Measurements from ENCODE around the gene CIC.
A peak's percentile ranks its signal among the peaks of the same experiment; 100 is the strongest.

CIC gene

DNA sequence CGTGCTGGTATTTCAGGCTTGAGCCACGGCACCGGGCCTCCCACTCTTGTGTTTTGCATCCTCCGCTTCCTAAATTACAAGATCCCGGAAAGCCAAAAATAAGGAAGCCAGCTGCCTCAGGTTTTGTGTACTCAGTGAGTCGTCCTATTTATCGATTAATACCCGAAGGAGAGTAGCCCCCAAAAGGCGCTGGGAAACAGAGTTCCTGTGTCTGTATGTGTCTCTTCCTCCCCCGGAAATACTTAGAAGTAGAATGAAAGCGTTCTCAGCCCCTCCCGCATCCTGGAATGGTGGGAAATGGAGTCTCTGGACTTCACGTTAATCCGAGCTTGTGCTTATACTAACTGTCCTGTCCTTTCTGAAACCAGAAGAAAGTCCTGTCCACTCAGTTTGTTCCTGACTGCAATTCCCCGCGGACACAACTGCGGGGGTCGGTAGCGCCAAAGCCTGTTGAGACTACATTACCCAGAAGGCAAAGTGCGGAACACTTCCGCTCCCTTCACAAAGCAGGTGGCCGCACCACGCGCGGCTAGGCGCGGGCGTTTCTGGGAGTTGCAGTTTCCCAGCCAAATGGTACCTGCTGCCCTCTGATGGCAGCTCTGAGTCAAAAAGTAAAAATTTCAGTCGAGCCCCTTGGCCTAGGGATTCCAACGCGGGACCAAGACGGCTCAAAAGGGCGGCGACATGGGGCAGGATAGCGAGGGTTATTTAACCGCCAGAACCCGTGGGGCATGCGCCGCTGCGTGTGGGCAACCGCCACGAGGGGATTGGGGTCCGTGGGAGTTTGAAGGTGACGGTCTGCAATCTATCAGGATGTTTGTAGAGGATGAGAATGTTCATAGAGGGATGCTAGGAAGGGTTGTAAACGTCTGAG is 24.5 kb upstream of the CIC start:
- DNase-seq = peak; percentile 96

GRCh38 chr19:42245231-42245630 is 23.8 kb upstream of the CIC start:
- no peak for DNase-seq

DNA sequence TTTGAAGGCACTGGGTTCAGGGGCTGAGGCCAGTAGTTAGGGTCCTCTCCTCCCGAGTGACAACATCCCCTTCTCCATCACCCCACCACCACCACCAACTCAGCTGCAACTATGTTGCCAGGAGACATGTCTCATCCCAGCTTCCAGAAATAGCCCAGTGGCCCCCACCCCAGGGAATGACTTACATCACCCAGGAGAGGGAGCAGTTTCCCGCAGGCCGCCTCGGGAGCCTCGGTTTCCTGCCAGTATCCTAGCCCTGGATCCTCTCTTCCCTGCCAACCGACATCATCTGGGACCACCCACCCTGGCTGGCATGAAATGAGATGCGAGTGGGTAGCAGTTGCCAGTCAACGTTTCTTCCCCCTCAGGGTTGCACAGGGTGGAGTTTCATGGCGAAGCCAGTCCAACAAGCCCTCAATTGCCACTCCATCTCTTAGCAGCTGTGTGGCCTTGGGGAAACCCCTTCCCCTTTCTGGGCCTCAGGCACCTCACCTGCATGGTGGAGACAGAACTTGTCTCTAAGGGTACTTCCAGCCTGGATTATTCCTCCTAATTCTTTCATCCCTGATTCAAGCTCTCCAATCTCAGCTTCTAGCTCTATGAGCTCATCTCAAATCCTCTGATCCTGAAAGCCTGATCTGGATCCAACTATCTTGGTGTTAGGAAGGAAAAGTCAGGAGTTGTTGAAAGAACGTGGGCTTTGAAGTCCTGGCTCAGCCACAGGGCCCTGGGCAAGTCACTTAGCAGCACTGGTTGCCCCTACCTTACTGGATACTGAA is 22.7 kb upstream of the CIC start:
- DNase-seq = no peak

DNA sequence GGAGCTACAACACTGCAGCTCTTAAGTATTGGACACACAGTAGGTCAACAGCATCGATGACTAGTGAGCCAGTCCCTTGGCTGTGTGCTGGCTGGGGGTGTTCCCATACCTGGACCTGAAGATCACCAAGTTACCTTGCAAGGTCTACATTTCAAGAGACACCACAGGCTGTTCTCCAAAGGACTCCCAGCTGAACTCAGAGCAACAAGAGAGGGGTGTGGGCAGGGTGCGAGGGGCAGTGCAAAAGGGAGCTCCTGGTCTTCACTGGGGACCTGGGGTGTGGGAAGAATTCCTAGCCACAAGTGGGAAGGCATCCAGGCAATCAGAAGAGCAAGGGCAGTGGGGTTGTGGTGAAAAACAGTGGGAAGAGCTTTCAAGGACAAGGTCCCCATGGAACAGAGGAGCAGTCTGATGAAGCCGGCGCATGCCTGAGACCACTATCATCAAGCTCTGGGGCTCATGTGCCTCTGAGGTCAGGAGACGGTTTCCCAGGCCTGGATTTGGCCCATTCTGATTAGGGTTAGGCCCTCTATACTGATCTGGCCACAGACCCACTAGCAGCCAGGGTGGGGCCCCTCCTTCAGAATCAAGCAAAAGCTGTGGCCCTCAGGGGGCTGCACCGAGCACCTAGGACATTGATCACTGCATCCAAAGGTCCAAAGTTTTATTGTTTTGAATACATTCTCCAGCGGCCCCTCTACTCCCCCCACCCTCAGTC is 22.0 kb upstream of the CIC start:
- DNase-seq = no peak

DNA sequence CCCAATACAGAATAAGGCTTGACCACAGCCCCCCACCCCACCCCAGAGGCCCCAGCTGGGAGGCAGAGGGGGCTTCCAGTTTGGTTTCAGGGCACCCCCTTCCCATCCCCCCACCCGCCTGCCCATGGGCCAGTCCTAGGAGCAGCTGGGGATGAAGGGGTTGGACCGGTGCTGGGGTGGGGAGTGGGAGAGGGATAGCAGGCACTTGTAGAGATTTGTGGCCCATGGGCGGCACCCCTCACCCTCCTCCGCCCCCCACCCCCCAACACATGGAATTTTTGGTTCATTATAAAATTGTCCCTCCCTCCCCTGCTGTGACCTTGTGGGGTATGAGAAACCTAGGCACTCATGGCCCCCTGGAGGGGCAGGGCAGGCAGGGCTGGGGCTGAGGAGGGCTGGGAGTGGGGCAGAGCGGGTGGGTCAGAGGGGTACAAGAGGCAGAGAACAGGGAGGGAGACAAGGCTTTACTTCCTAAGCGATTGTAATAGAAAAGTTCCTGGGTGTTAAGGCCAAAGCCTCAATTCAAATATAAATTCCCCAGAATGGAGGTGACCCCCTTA is 21.3 kb upstream of the CIC start:
- no peak for DNase-seq

DNA sequence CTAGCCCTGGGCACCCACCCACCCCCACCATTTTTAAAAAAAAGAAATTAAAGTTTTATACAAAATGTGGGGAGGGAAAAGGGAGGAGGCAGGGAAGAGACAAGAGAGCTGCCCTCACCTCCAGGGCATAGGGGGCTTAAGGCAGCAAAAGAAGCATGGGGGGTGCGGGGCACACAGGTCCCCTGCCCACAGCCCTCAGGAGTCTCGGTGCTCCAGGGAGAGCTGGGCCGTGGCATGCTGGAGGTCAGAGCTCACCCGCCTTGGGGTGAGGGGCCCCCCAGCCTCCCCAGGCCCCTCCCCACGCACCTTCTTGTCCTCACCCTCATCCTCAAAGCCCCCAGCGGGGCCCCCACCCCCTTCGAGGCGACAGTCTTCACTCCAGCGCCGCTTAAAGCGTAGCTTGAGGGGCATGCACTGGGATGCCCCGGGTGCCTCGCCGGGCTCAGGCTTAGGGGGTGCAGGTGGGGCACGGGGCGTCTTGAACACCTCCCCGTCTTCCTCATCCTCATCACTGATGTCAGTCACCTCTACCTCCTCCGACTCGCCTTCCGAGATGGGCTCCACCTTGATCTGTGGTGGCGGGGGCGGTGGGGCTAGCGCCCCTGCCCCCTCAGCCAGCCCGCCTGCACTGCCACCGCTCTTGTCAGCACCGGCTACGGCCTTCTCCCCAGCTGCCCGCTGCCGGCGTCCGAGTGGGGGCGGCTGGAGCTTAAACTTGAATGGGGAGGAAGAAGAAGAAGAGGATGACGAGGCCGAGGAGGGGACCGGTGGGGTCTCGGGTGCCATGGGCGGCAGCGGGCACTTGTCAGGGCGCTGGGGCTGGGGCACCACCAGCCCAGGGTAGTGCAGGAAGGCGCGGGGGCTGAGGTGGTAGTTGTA is 20.5 kb upstream of the CIC start:
- no peak for DNase-seq

DNA sequence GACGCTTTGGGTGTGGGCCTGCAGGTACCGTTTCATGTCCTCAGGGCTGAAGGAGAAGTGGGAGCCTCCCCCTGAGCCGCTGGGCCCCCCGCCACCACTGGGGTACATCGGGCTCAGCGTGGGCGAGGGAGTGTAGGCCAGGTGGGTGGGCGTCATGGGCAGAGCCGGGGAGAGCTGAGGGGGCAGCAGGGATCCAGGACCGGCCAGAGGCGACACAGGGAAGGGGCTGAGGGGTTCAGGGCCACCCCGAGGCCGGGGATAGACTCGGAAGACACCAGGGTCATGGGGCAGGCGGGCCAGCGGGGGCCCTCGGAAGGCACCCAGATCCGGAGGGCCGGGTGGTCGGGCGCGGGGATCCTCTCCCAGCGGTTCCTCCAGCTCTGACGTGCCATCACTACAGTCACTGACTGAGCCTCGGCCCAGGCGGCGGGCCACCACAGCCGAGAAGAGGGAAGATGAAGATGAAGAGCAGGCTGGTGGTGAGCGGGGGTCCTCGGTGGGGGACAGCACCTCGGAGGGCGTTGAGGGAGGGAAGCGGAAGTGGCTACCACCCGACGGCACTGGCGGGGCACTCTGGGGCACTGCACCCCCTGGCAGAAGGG is 19.8 kb upstream of the CIC start:
- no peak for DNase-seq

GRCh38 chr19:42249769-42250168 is 19.3 kb upstream of the CIC start:
- no peak for DNase-seq

DNA sequence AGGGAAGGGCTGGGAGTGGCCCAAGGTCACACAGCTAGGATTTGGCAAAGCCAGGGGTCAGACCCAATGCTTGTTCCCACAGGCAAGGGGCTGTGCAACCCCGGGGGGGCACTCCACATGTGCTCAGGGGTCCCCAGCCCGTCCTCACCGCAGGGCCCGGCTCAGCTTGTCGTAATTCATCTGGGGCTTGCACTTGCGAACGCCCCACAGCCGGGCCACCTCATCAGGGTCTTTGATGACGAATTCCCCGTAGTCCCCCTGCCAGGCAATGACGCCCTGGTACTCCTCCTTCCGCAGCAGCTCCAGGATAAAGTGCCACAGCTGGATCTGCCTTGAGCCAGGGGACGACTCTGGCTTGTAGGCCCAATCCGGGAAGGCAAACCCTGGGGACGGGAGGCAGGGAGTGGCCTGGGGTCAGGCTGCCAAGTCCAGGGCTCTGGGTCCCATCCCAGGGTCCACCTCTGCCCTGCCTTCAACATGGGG is 18.8 kb upstream of the CIC start:
- DNase-seq = no peak

DNA sequence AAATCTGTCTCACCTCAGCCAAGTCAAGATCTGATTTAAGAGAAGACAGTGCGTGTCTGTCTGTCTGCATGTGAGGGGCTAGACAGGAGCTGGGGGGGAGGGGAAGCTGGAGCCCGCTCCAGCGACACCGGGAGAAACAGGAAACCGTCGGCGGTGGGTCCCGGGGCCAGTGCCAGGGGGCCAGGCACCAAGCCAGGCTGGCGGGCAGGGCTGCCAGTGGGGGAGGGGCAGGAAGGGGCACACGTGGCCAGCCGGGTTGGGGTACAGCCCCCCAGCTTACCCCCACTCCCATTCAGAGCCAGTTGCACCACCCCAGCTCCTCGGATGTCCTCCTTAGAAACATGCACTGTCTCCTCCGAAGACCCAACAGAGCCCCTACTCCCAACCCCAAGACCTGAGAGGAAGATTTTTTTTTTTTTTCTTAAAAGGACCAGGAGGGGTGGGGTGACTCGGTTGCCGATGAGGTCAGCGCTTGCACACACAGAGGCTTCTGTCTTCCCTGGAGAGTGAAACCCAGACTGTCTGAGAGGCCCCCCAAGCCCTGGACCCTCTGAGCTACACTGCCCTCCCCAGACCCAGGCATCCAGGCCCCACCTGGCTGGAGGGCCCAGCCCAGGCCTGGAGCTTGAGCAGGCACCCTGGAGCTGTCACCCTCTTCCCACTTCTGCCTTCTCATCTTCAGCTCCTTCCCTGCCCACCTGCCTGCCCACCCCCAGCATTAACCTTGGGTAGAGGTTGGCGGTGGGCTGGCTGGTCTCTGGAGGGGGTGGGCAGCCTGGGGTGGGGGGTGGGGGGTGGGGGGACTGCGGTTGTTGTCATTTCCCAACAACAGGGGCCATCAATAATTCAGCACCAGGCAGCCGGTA is 18.2 kb upstream of the CIC start:
- no peak for DNase-seq

GRCh38 chr19:42251572-42252358 is 17.3 kb upstream of the CIC start:
- DNase-seq = no peak

DNA sequence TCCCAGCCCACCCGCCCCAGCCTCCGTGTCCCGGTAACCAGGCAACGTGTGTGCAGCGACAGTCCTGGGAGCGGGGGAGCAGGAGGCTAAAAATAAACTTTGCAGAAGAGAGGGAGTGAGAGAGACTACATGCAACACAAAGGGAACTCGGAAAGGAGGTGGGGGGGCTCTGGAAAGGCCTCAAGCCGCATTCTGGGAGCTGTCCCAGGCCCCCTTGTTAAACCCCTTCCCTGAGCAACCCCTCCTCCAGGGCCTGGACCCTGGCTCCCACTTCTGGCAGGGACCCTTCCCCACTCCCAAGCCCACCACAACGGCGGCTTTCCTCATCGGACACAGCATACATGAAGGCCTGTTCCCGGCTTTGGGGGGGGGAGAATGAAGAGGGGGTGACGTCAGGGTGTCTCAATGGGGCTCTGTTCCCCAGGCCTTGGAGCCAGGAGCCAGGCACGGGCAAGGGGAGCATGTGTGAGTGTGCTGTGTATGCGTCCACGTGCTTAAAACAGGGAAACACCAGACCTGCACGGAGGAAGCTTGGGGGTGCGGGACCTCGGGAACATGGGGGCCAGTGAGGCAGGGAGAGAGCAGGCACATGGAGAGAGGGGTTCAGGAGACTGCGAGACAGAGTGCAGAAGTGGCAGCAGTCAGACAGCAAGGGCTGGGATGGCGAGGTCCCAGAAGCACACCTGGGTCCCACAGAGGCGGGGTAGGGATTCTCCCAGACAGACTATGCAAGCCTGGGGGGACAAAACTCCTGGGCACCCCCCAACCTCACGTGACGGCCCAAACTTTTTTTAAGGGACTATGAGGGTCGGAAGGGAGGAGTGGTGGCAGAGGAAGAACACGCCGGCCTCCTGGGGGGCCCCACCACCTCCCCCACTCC is 16.4 kb upstream of the CIC start:
- no peak for DNase-seq

DNA sequence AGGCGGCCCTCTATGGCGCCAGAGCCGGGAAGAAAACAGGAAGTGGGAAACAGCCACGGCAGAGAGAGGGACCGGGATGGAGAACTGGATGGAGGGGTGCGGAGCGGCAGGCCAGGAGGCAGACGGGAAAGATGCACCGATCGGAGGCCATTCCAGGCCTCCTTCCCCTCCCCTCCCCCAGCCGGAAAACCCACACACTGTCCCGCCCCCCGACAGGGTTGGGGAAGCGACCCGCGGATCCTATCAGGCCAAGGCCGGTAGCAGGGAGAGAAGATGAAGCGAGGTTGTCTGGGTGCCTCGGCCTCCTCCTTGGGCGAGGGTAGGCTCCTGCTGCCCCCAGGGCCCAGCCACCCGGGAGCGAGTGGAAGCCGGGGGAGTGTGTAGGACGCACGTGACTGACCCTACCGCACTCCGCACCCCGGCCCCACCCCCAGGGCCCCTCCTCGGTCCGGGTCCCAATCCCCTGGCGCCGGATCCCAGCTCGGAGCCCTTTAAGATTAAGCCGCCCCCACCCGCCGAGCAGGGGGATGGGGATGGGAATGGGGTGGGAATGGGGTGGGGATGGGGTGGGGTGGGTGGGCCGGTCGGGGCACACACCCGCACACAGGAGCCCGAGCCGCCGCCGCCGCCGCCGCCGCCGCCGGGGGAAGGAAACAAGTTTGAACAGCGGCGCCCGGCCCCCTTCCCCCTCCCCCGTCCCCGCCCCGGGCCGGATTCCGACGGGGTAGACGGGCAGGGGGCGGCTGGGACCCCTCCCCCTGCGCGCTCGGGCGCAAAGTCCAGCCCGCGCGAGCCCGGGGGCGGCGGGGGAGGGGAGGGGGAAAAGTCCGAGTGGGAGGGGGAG is 15.6 kb upstream of the CIC start:
- DNase-seq = peak; percentile 64

DNA sequence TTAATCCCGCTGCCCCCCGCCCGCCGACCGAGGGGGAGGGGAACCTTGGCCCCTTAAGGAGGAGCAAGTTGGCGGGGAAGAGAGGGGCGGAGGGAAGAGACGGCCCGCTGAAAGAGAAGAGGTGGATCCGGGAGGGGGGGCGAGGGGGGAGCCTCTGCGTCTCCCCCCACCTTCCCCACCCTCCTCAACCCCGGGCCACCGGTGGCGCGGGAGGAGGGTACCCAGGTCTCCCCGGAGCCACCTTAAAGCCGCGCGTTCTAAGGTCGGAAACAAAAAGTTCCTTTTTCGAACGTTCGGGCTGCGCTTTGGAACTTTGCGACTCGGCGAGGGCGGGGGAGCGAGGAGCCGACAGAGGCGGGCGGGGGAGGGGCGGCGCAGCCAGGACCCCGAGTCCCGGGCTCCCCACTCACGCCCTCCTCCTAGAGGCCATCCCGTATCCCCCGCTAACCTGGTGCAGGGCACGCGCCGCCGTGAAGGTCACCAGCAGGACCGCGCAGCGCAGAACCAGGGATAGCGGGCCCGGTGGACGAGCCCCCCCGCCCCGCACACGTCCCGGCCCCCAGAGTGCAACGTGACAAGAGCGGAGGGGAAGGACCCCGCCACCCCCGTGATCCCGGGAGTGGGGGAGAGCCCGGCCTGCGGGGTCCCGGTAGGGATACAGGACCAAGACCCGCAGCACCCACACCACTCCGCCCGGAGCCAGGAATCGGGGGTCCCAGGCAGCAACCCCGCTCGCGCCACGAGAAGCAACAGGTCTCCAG is 14.8 kb upstream of the CIC start:
- DNase-seq = peak; percentile 70

DNA sequence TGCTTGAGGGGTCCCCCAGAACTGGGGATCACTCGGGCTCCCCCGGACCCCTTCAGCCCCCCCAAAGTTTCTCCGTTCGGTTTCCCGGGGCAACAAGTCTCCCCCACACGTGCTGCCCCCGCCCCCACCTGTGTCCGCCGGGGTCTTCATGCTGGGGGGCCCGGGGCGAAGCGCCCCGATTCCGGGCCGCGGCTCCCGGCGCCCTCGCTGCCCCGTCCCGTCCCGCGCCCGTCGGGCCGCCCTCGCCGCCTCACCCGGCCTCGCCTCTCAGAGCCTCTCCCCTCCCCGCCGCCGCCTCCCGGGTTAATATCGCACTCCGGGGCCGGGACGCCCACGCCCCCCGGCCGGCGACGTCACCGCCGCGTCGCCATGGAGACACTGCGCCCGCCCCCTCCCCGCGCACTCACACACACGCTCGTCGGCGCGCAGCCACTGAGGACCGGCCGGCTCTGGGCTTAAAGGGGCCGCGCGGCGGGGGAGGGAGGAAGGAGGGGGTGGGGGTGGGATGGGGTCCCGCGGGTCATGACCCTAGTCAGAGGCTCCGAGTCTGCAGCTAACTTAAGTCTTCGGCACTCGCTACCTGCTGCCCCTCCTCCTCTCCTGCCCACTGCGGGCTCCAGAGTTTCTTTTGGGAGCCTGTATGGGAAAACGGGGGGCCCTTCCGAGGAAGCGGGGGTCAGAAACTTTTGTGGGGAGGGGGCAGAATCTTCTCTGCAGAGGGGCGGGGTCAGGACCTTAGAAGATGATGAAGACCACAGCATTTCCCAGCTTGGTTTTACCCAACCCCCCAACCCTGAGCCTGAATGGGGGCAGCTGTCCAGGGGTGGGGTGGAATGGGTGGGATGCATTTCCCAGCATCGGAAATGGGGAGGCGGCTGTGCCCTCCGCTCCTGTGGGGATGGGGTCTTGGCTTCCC is 13.9 kb upstream of the CIC start, which contains the start of gene ERF:
TSS of gene ERF (minus strand) at position 279 of the 916 bp plus-strand sequence. CDS start at position 150, 129 bp downstream.
- DNase-seq = peak; percentile 92
